K562 (cell line): Measurements from ENCODE around the gene VSNL1. TPM values are rescaled to one million over a fixed set of nuclear protein-coding genes. Genes with fewer than 3 reads are reported as not detected.

Experiments used
- BDP1 ChIP-seq: IDR thresholded peaks from 3 replicates; pipeline ENCODE4 v1.6.1; 2011; ENCODE audit not compliant: insufficient read length, insufficient read depth
- CEBPB ChIP-seq: fragments of 450-650 bp; IDR thresholded peaks from 2 replicates; pipeline ENCODE4 v1.6.1; 2016; ENCODE audit warnings: missing genetic modification characterization, missing compliant biosample characterization
- CHCHD3 ChIP-seq: fragments of 250-450 bp; sonication (Bioruptor Pico); IDR thresholded peaks from 2 replicates; pipeline ENCODE4 v2.1.2; 2022; ENCODE audit warnings: mild to moderate bottlenecking
- CHD2 ChIP-seq: IDR thresholded peaks from 2 replicates; pipeline ENCODE4 v1.6.1; 2011; ENCODE audit warnings: low read depth, low read length
- CHD4 ChIP-seq: fragments of 200-600 bp; sonication (generic); IDR thresholded peaks from 3 replicates; pipeline ENCODE4 v1.6.1; 2012; ENCODE audit warnings: low read depth, mild to moderate bottlenecking, mixed read lengths, low read length, inconsistent platforms; ENCODE audit not compliant: insufficient read depth, insufficient replicate concordance, poor library complexity, severe bottlenecking
- CTBP1 ChIP-seq: fragments of 450-650 bp; IDR thresholded peaks from 2 replicates; pipeline ENCODE4 v1.6.1; 2016; ENCODE audit warnings: borderline replicate concordance
- ELF2 ChIP-seq: fragments of 250-450 bp; sonication (Bioruptor Pico); IDR thresholded peaks from 2 replicates; pipeline ENCODE4 v1.5.0; 2021; ENCODE audit warnings: mild to moderate bottlenecking
- HMGN3 ChIP-seq: IDR thresholded peaks from 2 replicates; pipeline ENCODE4 v1.6.1; 2011; ENCODE audit warnings: borderline replicate concordance, low read depth, mild to moderate bottlenecking, mixed read lengths, low read length; ENCODE audit not compliant: insufficient read length; ENCODE audit errors: extremely low read depth
- IRF9 ChIP-seq: fragments of 450-650 bp; IDR thresholded peaks from 2 replicates; pipeline ENCODE4 v1.6.1; 2016; ENCODE audit warnings: missing biosample characterization, missing genetic modification characterization
- MEIS2 ChIP-seq: fragments of 450-650 bp; IDR thresholded peaks from 2 replicates; pipeline ENCODE4 v1.6.1; 2014; ENCODE audit warnings: mild to moderate bottlenecking; ENCODE audit not compliant: partially characterized antibody
- MTA2 ChIP-seq: fragments of 450-650 bp; IDR thresholded peaks from 2 replicates; pipeline ENCODE4 v1.6.1; 2016; ENCODE audit warnings: low read depth
- POLR3G ChIP-seq: IDR thresholded peaks from 2 replicates; pipeline ENCODE4 v1.6.1; 2011; ENCODE audit not compliant: insufficient read length, insufficient replicate concordance; ENCODE audit errors: extremely low read depth
- RBFOX2 ChIP-seq: fragments of 200-400 bp; formaldehyde crosslinking; IDR thresholded peaks from 2 replicates; pipeline ENCODE4 v1.6.1; 2017; ENCODE audit warnings: low read depth, mild to moderate bottlenecking, low read length, moderate library complexity
- TAF7 ChIP-seq: fragments of 450-650 bp; IDR thresholded peaks from 2 replicates; pipeline ENCODE4 v1.6.1; 2016; ENCODE audit warnings: missing genetic modification characterization, missing compliant biosample characterization
- TAF9B ChIP-seq: fragments of 450-650 bp; IDR thresholded peaks from 2 replicates; pipeline ENCODE4 v1.6.1; 2018; ENCODE audit warnings: mild to moderate bottlenecking; ENCODE audit not compliant: partially characterized antibody
- TARDBP ChIP-seq: fragments of 450-650 bp; IDR thresholded peaks from 2 replicates; pipeline ENCODE4 v1.6.1; 2016
- TBP ChIP-seq: optimal IDR thresholded peaks from 2 replicates; pipeline ENCODE3; 2011; ENCODE audit warnings: low read depth, low read length, improper control_type of control experiment
- TEAD2 ChIP-seq: fragments of 450-650 bp; IDR thresholded peaks from 2 replicates; pipeline ENCODE4 v1.6.1; 2016; ENCODE audit warnings: missing genetic modification characterization, control low read depth, missing compliant biosample characterization
- TFE3 ChIP-seq: fragments of 450-650 bp; formaldehyde crosslinking; IDR thresholded peaks from 2 replicates; pipeline ENCODE4 v1.4.0; 2020; ENCODE audit warnings: mild to moderate bottlenecking, mixed read lengths
- TGIF2 ChIP-seq: sonication (generic); formaldehyde crosslinking; IDR thresholded peaks from 2 replicates; pipeline ENCODE4 v1.8.1; 2022; ENCODE audit warnings: mild to moderate bottlenecking, missing genetic modification reagents, moderate library complexity
- ZBTB2 ChIP-seq: fragments of 450-650 bp; IDR thresholded peaks from 2 replicates; pipeline ENCODE4 v1.6.1; 2016; ENCODE audit warnings: antibody characterized with exemption
- ZBTB33 ChIP-seq: sonication (generic); formaldehyde crosslinking; IDR thresholded peaks from 2 replicates; pipeline ENCODE4 v1.8.1; 2023; ENCODE audit warnings: mild to moderate bottlenecking, missing genetic modification reagents
- ZNF253 ChIP-seq: fragments of 250-450 bp; sonication (Bioruptor Pico); conservative IDR thresholded peaks from 2 replicates; pipeline ENCODE4 v1.6.1; 2021; ENCODE audit warnings: mild to moderate bottlenecking
- polyA plus RNA-seq, 8 experiments: library from polyadenylated mRNA; depleted of rRNA in 4 of 8; stranded (reverse) in 5 of 8; unstranded in 3 of 8; fragments of >200 nt; fragmentation: Nextera tagmentation in 2 of 8; fragmentation: Illumina TruSeq in 1 of 8; extraction: Ambion mirVana in 2 of 8; extraction: Trizol in 1 of 8; gene quantifications; 2 replicates each; pipeline versions ENCODE4 v1.2.1 to v1.2.3, GENCODE V29; 2011 to 2014; ENCODE audit warnings: inconsistent platforms in 1 of 8, missing spikeins in 1 of 8
- total RNA-seq, 7 experiments: library from RNA; depleted of rRNA in 6 of 7; stranded (reverse); fragments of >200 nt in 6 of 7; fragmentation: Illumina TruSeq in 2 of 7; extraction: Trizol in 2 of 7; gene quantifications; 2 replicates each; pipeline versions ENCODE4 v1.2.1 to v1.2.3, GENCODE V29; 2011 to 2021; ENCODE audit warnings: low replicate concordance in 1 of 7

Gene VSNL1
- total and polyA plus RNA-seq, 9 of the 15 experiments (the other 6 are each of a cell fraction or from before 2014, with no cell fraction given) = 0.20 TPM; not detected in 8

GRCh38 chr2:17518212-17519154, 22.0 kb upstream of the VSNL1 start, which contains the start of gene RAD51AP2 (continued):
- TF ChIP-seq TFE3 (CRISPR knock-in tag) = no peak
- TF ChIP-seq CHD4 = no peak
- no peak for TF ChIP-seq CHCHD3
- peak; percentile 81 for TF ChIP-seq TBP
- peak; percentile 56 for TF ChIP-seq CHD2
- TF ChIP-seq IRF9 (tag) = no peak
- TF ChIP-seq TAF9B = no peak
- no peak for TF ChIP-seq CEBPB
- TF ChIP-seq BDP1 = no peak
- TF ChIP-seq RBFOX2 = peak; percentile 86
- TF ChIP-seq MTA2 = no peak
- TF ChIP-seq POLR3G = no peak
- TF ChIP-seq CTBP1 = no peak
- TF ChIP-seq TAF7 (tag) = no peak
- TF ChIP-seq ZNF253 (CRISPR knock-in tag) = no peak
- TF ChIP-seq TARDBP = no peak
- no peak for TF ChIP-seq ELF2 (CRISPR knock-in tag)
- no peak for TF ChIP-seq ZBTB33 (CRISPR knock-in tag)
- no peak for TF ChIP-seq TGIF2 (CRISPR knock-in tag)
- TF ChIP-seq ZBTB2 = no peak
- peak; percentile 97 for TF ChIP-seq HMGN3
- no peak for TF ChIP-seq TEAD2 (tag)
- no peak for TF ChIP-seq MEIS2
